ENCODE measurements around the gene PDE10A. TPM values are rescaled to one million over a fixed set of nuclear protein-coding genes. Genes with fewer than 3 reads are reported as not detected.
"Not testable (repeated sequence)": the region's sequence is repeated elsewhere in the genome, so short reads cannot be mapped to it uniquely, and the experiment has no call there.

The PDE10A gene
- total RNA-seq, 4 donors from 2014 or later, result 2.9 to 8.8 (median 3.9) TPM

GRCh38 chr6:165627366-165627765 is 35.7 kb downstream of the PDE10A start:
- WGBS, result 81% methylated on average over 4 of the region's 4 CpGs
- H3K9me3 ChIP-seq, result no peaks in the 10 kb centered on the region
- no peak for TF ChIP-seq POLR2A (IDR thresholded peaks at IDR 0.05; ENCODE audit: low read depth)
- no peak for TF ChIP-seq EP300 (IDR thresholded peaks at IDR 0.05)
- TF ChIP-seq POLR2AphosphoS5 (IDR thresholded peaks at IDR 0.05), result no peak
- TF ChIP-seq CTCF (IDR thresholded peaks at IDR 0.05), result no peak
- intact Hi-C loops (cut with DNase I), result no loop called here
- H3K36me3 ChIP-seq, result no peaks in the 10 kb centered on the region
- H3K4me1 ChIP-seq, result peaks cover 0 to under 1% (median 0%) of the 10 kb centered on the region in 4 donors
- no peak overlapping the region for H3K4me3 ChIP-seq
- DNase-seq (ENCODE audit: extremely low spot score), result no peak
- H3K27ac ChIP-seq (replicated peaks in 1 of 4), result no peak overlapping the region
- H3K27me3 ChIP-seq, result no peaks in the 10 kb centered on the region

GRCh38 chr6:165626711-165627110 is 36.3 kb downstream of the PDE10A start:
- Histone ChIP-seq H3K27me3 (no peaks in the 10 kb centered on the region), H3K4me3 (no peak overlapping the region), H3K36me3 (no peaks in the 10 kb centered on the region), H3K27ac (replicated peaks in 1 of 4) (no peak overlapping the region), H3K9me3 (no peaks in the 10 kb centered on the region), H3K4me1 (no peaks in the 10 kb centered on the region)
- intact Hi-C loops (cut with DNase I), result no loop called here
- no peak for TF ChIP-seq CTCF (IDR thresholded peaks at IDR 0.05)
- TF ChIP-seq POLR2AphosphoS5 (IDR thresholded peaks at IDR 0.05), result no peak
- no peak for TF ChIP-seq EP300 (IDR thresholded peaks at IDR 0.05)
- TF ChIP-seq POLR2A (IDR thresholded peaks at IDR 0.05; ENCODE audit: low read depth), result no peak
- DNase-seq (ENCODE audit: extremely low spot score), result no peak
- WGBS, result 71% methylated on average over 6 of the region's 6 CpGs

GRCh38 chr6:165624871-165625639 is 38.0 kb downstream of the PDE10A start:
- H3K36me3 ChIP-seq, result no peaks in the 10 kb centered on the region
- no peaks in the 10 kb centered on the region for H3K27me3 ChIP-seq
- DNase-seq (ENCODE audit: extremely low spot score), result no peak
- H3K27ac ChIP-seq (replicated peaks in 1 of 4), result no peak overlapping the region
- TF ChIP-seq POLR2AphosphoS5 (IDR thresholded peaks at IDR 0.05) (no peak), EP300 (IDR thresholded peaks at IDR 0.05) (no peak), POLR2A (IDR thresholded peaks at IDR 0.05; ENCODE audit: low read depth) (no peak), CTCF (IDR thresholded peaks at IDR 0.05) (no peak)
- H3K4me1 ChIP-seq, result no peaks in the 10 kb centered on the region
- H3K4me3 ChIP-seq, result no peak overlapping the region
- no peaks in the 10 kb centered on the region for H3K9me3 ChIP-seq
- WGBS, result 95% methylated on average over 6 of the region's 6 CpGs
- intact Hi-C loops (cut with DNase I), result no loop called here

- no peak for DNase-seq (ENCODE audit: extremely low spot score)
- intact Hi-C loops (cut with DNase I), result no loop called here
- Histone ChIP-seq H3K36me3 (no peaks in the 10 kb centered on the region), H3K27me3 (no peaks in the 10 kb centered on the region), H3K4me3 (no peak overlapping the region), H3K27ac (replicated peaks in 1 of 4) (no peak overlapping the region), H3K4me1 (no peaks in the 10 kb centered on the region), H3K9me3 (no peaks in the 10 kb centered on the region)
- TF ChIP-seq POLR2A (IDR thresholded peaks at IDR 0.05; ENCODE audit: low read depth), result no peak
- no peak for TF ChIP-seq POLR2AphosphoS5 (IDR thresholded peaks at IDR 0.05)
- TF ChIP-seq EP300 (IDR thresholded peaks at IDR 0.05), result no peak
- no peak for TF ChIP-seq CTCF (IDR thresholded peaks at IDR 0.05)
- 85% methylated on average over 5 of the region's 7 CpGs for whole genome bisulfite sequencing
Measured at GRCh38 chr6:165621940-165622339, 41.1 kb downstream of the PDE10A start.

GRCh38 chr6:165618891-165619290 is 44.1 kb downstream of the PDE10A start:
- H3K27ac ChIP-seq (replicated peaks in 1 of 4); H3K9me3 ChIP-seq; H3K4me1 ChIP-seq; H3K36me3 ChIP-seq; H3K4me3 ChIP-seq; intact Hi-C loops (cut with DNase I); H3K27me3 ChIP-seq; DNase-seq (ENCODE audit: extremely low spot score): not testable (repeated sequence)
- WGBS, result 92% methylated on average over 4 of the region's 4 CpGs

Measured in esophagus muscularis mucosa (tissue), 4 donors.